SK-N-SH (cell line): ENCODE results near the gene CLMP. TPM values are rescaled to one million over a fixed set of nuclear protein-coding genes. Genes with fewer than 3 reads are reported as not detected.

Source experiments
- CTCF ChIA-PET: fragments of 300-600, 350-600 bp; formaldehyde crosslinking; extraction: SDS; loops from one replicate; lab custom pipeline; 2021; lab: Yijun Ruan, JAX
- POLR2A ChIA-PET: fragments of 350-600 bp; sonication (Branson Sonifier 250); formaldehyde crosslinking; extraction: SDS; loops from one replicate; lab custom pipeline; 2020; ENCODE audit warnings: antibody characterized with exemption, inconsistent platforms; lab: Yijun Ruan, JAX
- DNase-seq: peaks from one replicate; pipeline ENCODE4 v3.0.0; 2012
- H2AFZ ChIP-seq: fragments of 200-600 bp; sonication (generic); 2 replicates; pipeline ENCODE4 v1.8.1; 2016; ENCODE audit warnings: antibody characterized with exemption, mild to moderate bottlenecking, low read depth
- H3F3A ChIP-seq: fragments of 200-600 bp; sonication (generic); replicated peaks from 2 replicates; pipeline ENCODE3; 2016; ENCODE audit warnings: antibody characterized with exemption, mild to moderate bottlenecking; ENCODE audit not compliant: insufficient read depth
- H3K27ac ChIP-seq, 2 experiments: fragments of 200-500 bp in 1 of 2; fragments of 200-600 bp in 1 of 2; sonication (Bioruptor generic) in 1 of 2; sonication (generic), shearing (Covaris generic) in 1 of 2; 2 replicates each; pipeline versions ENCODE4 v1.5.1 to v1.6.1; 2014 to 2016; ENCODE audit warnings: low read depth in 2 of 2, inconsistent platforms in 1 of 2, low read length in 1 of 2, mild to moderate bottlenecking in 1 of 2, mixed read lengths in 1 of 2
- H3K27me3 ChIP-seq: fragments of 200-600 bp; sonication (generic), shearing (Covaris generic); 2 replicates; pipeline ENCODE4 v1.6.1; 2016; ENCODE audit warnings: mixed run types; ENCODE audit not compliant: insufficient read depth
- H3K36me3 ChIP-seq, 2 experiments: fragments of 200-500 bp in 1 of 2; fragments of 200-600 bp in 1 of 2; sonication (Bioruptor generic) in 1 of 2; sonication (generic) in 1 of 2; replicated peaks in 1 of 2; 2 replicates each; pipeline versions ENCODE3 to v1.5.1; 2014 to 2016; ENCODE audit warnings: low read length in 1 of 2, mild to moderate bottlenecking in 1 of 2; ENCODE audit not compliant: insufficient read depth in 2 of 2, control insufficient read depth in 1 of 2
- H3K4me1 ChIP-seq, 2 experiments: fragments of 200-500 bp in 1 of 2; fragments of 200-600 bp in 1 of 2; sonication (Bioruptor generic) in 1 of 2; sonication (generic), shearing (Covaris generic) in 1 of 2; 2 replicates each; pipeline versions ENCODE4 v1.5.1 to v1.6.1; 2014 to 2016; ENCODE audit warnings: low read depth in 1 of 2, low read length in 1 of 2, mixed run types in 1 of 2; ENCODE audit not compliant: insufficient read depth in 2 of 2, control insufficient read depth in 1 of 2
- H3K4me2 ChIP-seq: fragments of 200-600 bp; sonication (generic), shearing (Covaris generic); 2 replicates; pipeline ENCODE4 v1.6.1; 2017; ENCODE audit warnings: mixed run types
- H3K4me3 ChIP-seq, 2 experiments: fragments of 200-500 bp in 1 of 2; fragments of 200-600 bp in 1 of 2; sonication (Bioruptor generic) in 1 of 2; sonication (generic), shearing (Covaris generic) in 1 of 2; 2 replicates each; pipeline versions ENCODE4 v1.5.1 to v1.8.1; 2014 to 2016; ENCODE audit warnings: low read depth in 2 of 2, inconsistent platforms in 1 of 2, low read length in 1 of 2, mild to moderate bottlenecking in 1 of 2, mixed read lengths in 1 of 2, moderate library complexity in 1 of 2
- H3K79me2 ChIP-seq: fragments of 200-600 bp; sonication (generic); 2 replicates; pipeline ENCODE4 v1.8.1; 2017; ENCODE audit warnings: mild to moderate bottlenecking; ENCODE audit not compliant: insufficient read depth
- H3K9ac ChIP-seq: fragments of 200-600 bp; sonication (generic); 2 replicates; pipeline ENCODE4 v1.6.1; 2017; ENCODE audit warnings: mixed run types
- H3K9me2 ChIP-seq: fragments of 200-600 bp; sonication (generic); 2 replicates; pipeline ENCODE4 v1.6.1; 2017; ENCODE audit warnings: mixed run types
- H3K9me3 ChIP-seq: fragments of 200-600 bp; sonication (generic); 2 replicates; pipeline ENCODE4 v1.6.1; 2017; ENCODE audit warnings: mixed run types, mild to moderate bottlenecking, moderate library complexity
- H4K20me1 ChIP-seq: fragments of 200-600 bp; sonication (generic); 2 replicates; pipeline ENCODE4 v1.6.1; 2017; ENCODE audit warnings: mild to moderate bottlenecking, mixed run types; ENCODE audit not compliant: insufficient read depth
- CHD2 ChIP-seq: fragments of 150-350 bp; IDR thresholded peaks from 2 replicates; pipeline ENCODE4 v1.6.1; 2018; ENCODE audit warnings: low read length; ENCODE audit not compliant: partially characterized antibody
- FOSL2 ChIP-seq: IDR thresholded peaks from 2 replicates; pipeline ENCODE4 v1.4.0; 2012; ENCODE audit warnings: low read depth, mild to moderate bottlenecking, moderate library complexity, borderline replicate concordance
- FOXM1 ChIP-seq: IDR thresholded peaks from 2 replicates; pipeline ENCODE4 v1.4.0; 2012; ENCODE audit warnings: low read depth, mild to moderate bottlenecking
- GABPA ChIP-seq: IDR thresholded peaks from 2 replicates; pipeline ENCODE4 v1.4.0; 2012; ENCODE audit warnings: low read depth, mild to moderate bottlenecking
- JUND ChIP-seq: IDR thresholded peaks from 2 replicates; pipeline ENCODE4 v1.4.0; 2012
- POLR2AphosphoS5 ChIP-seq: IDR thresholded peaks from 2 replicates; pipeline ENCODE4 v1.6.1; 2012; ENCODE audit warnings: low read depth, low read length
- RAD21 ChIP-seq: IDR thresholded peaks from 2 replicates; pipeline ENCODE4 v1.6.1; 2012; ENCODE audit warnings: mild to moderate bottlenecking, low read length
- RFX5 ChIP-seq: IDR thresholded peaks from 2 replicates; pipeline ENCODE4 v1.6.1; 2012; ENCODE audit warnings: mild to moderate bottlenecking, improper control_type of control experiment, low read length
- SIN3A ChIP-seq: IDR thresholded peaks from 2 replicates; pipeline ENCODE4 v1.6.1; 2012; ENCODE audit warnings: low read depth, mild to moderate bottlenecking, low read length, moderate library complexity, borderline replicate concordance
- TAF1 ChIP-seq: IDR thresholded peaks from 2 replicates; pipeline ENCODE4 v1.6.1; 2012; ENCODE audit warnings: low read depth, mild to moderate bottlenecking, low read length, moderate library complexity, borderline replicate concordance
- TCF12 ChIP-seq: IDR thresholded peaks from 2 replicates; pipeline ENCODE4 v1.4.0; 2012
- TEAD4 ChIP-seq: IDR thresholded peaks from 2 replicates; pipeline ENCODE4 v1.4.0; 2012; ENCODE audit warnings: mild to moderate bottlenecking, borderline replicate concordance; ENCODE audit not compliant: insufficient read depth
- WGBS: methylation state at CpG from one replicate; pipeline ENCODE4 v1.1.6; 2017; ENCODE audit warnings: low lambda C conversion rate; 5-methylcytosine and 5-hydroxymethylcytosine counted together
- polyA plus RNA-seq, 3 experiments: library from polyadenylated mRNA; depleted of rRNA; stranded (reverse); fragments of >200 nt; gene quantifications; 2 replicates each; pipeline ENCODE4 v1.2.3, GENCODE V29; 2012
- TF ChIP-seq, protein P1 (sequence below): fragments of 200-600 bp; sonication (generic); IDR thresholded peaks from 2 replicates; pipeline ENCODE4 v1.6.1; 2017; ENCODE audit warnings: antibody characterized with exemption, mild to moderate bottlenecking, moderate library complexity
- TF ChIP-seq, protein P2 (sequence below): fragments of 150-350 bp; IDR thresholded peaks from 2 replicates; pipeline ENCODE4 v1.6.1; 2017; ENCODE audit warnings: antibody characterized with exemption, low read length, low read depth, borderline replicate concordance

CLMP gene
- polyA plus RNA-seq, 1 of the 3 experiments (the other 2 are of a cell fraction), result 61.9 TPM

- peak; percentile 48 for TF ChIP-seq CHD2
- peak; percentile 53; the same call in 1 of the 2 replicates for TF ChIP-seq TEAD4
- TF ChIP-seq RAD21, result peak; percentile 28
- TF ChIP-seq GABPA, result no peak; the same call in 1 of the 2 replicates
- no peak for TF ChIP-seq SIN3A
- no peak for TF ChIP-seq RFX5
- peak; percentile 28; the same call in 1 of the 2 replicates for TF ChIP-seq FOXM1
- TF ChIP-seq, protein P1, sequence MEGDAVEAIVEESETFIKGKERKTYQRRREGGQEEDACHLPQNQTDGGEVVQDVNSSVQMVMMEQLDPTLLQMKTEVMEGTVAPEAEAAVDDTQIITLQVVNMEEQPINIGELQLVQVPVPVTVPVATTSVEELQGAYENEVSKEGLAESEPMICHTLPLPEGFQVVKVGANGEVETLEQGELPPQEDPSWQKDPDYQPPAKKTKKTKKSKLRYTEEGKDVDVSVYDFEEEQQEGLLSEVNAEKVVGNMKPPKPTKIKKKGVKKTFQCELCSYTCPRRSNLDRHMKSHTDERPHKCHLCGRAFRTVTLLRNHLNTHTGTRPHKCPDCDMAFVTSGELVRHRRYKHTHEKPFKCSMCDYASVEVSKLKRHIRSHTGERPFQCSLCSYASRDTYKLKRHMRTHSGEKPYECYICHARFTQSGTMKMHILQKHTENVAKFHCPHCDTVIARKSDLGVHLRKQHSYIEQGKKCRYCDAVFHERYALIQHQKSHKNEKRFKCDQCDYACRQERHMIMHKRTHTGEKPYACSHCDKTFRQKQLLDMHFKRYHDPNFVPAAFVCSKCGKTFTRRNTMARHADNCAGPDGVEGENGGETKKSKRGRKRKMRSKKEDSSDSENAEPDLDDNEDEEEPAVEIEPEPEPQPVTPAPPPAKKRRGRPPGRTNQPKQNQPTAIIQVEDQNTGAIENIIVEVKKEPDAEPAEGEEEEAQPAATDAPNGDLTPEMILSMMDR, result peak; percentile 39
- TF ChIP-seq JUND, result no peak
- TF ChIP-seq POLR2AphosphoS5, result peak; percentile 88
- TF ChIP-seq TAF1, result peak; percentile 63
- peak; percentile 97 for TF ChIP-seq TCF12
- TF ChIP-seq, protein P2, sequence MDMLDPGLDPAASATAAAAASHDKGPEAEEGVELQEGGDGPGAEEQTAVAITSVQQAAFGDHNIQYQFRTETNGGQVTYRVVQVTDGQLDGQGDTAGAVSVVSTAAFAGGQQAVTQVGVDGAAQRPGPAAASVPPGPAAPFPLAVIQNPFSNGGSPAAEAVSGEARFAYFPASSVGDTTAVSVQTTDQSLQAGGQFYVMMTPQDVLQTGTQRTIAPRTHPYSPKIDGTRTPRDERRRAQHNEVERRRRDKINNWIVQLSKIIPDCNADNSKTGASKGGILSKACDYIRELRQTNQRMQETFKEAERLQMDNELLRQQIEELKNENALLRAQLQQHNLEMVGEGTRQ, result no peak
Observed at GRCh38 chr11:123137431-123138224, 57.4 kb downstream of the CLMP start (continued).

DNA sequence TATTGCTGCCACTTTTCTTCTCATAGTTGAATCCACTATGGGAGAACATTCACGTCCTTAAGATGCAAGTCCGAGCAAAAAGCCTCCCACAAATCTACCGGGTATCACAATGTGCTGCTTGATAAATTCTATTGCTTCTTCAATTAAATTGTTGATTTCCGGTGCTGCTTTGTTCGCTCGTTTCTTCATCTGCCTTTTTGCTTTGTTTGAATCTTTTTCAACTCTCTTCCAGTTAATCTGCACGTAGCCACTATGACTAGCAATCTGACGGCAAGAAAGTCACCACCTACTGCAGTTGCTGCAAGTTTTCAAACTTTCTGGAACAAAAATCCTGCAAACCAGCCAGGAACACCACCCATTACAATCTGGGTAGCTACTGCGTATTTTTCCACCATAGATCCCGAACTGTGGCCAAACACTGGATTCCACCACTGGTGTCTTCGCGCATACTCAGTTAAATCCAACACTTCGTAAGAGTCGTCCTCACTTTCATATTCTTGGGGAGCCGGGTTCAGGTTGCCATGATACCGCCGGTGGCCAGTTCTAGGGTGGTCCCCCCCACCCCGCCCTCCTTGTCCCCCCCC lies 59.1 kb downstream of the CLMP start:
- Histone ChIP-seq H2AFZ (no peak overlapping the region), H3K79me2 (peaks cover 55% of the 10 kb centered on the region), H3K27ac (peak overlapping the region; percentile 19 to 99; a peak in 2 of 4 replicates), H3K27me3 (no peaks in the 10 kb centered on the region), H3K4me2 (no peak overlapping the region), H3F3A (peaks cover 66% of the 10 kb centered on the region), H3K4me3 (no peak overlapping the region), H3K9ac (no peak overlapping the region), H3K4me1 (peaks cover 14 to 58% of the 10 kb centered on the region in 2 experiments), H3K9me2 (no peaks in the 10 kb centered on the region), H4K20me1 (no peaks in the 10 kb centered on the region), H3K36me3 (no peaks in the 10 kb centered on the region), H3K9me3 (no peaks in the 10 kb centered on the region)
- DNase-seq, result no peak
- WGBS, result 96% methylated on average over 18 of the region's 18 CpGs
- ChIA-PET CTCF (interaction anchor here (1.4 to 3.6 kb wide), 3 partner anchors 24 to 111 kb away, joined by 3 to 26 read pairs (median 21); no protein-coding TSS in a partner anchor), POLR2A (interaction anchor here (2.0 kb wide), 1 partner anchor 59 kb away, joined by 16 read pairs; the partner anchor contains the start of gene CLMP)
- TF ChIP-seq GABPA, result no peak
- TF ChIP-seq, protein P2, result no peak
- TF ChIP-seq FOSL2, result no peak
- TF ChIP-seq, all 33 proteins: peak for 0
